HG03439 (cell line): ENCODE data around the gene ACSM3.
"Not testable (repeated sequence)": the region's sequence is repeated elsewhere in the genome, so short reads cannot be mapped to it uniquely, and the experiment has no call there.

Experiments used
- ATAC-seq: cut with Tn5 transposase; IDR thresholded peaks from one replicate; pipeline ENCODE4 v1.9.1; 2021; ENCODE audit warnings: mild to moderate bottlenecking, moderate library complexity; ENCODE audit not compliant: unreplicated experiment

ACSM3 gene

GRCh38 chr16:20803561-20804214 lies 39.9 kb downstream of the ACSM3 start:
- no peak for ATAC-seq

- not testable (repeated sequence) for ATAC-seq
Measured at GRCh38 chr16:20805684-20806167, 41.9 kb downstream of the ACSM3 start.

- peak; percentile 74 for ATAC-seq
Measured at GRCh38 chr16:20806168-20807050, 42.6 kb downstream of the ACSM3 start, which contains the start of the genes ERI2 and REXO5. Gene ERI2 (minus strand): TSS chr16:20806472. CDS start chr16:20806430, 42 bp downstream. Gene REXO5 (plus strand): TSS chr16:20806527. CDS start chr16:20806954, 427 bp downstream.

GRCh38 chr16:20807862-20808261 lies 44.0 kb downstream of the ACSM3 start:
- ATAC-seq: no peak

- no peak for ATAC-seq
Measured at GRCh38 chr16:20811889-20812439, 48.1 kb downstream of the ACSM3 start.

GRCh38 chr16:20812510-20812909 lies 48.7 kb downstream of the ACSM3 start:
- no peak for ATAC-seq

- ATAC-seq: no peak
Measured at GRCh38 chr16:20814784-20815183, 51.0 kb downstream of the ACSM3 start.

- no peak for ATAC-seq
Measured at GRCh38 chr16:20818929-20819585, 55.2 kb downstream of the ACSM3 start.

- ATAC-seq: no peak
Measured at GRCh38 chr16:20821682-20822081, 57.9 kb downstream of the ACSM3 start.

- no peak for ATAC-seq
Measured at GRCh38 chr16:20822521-20823325, 58.9 kb downstream of the ACSM3 start.

- no peak for ATAC-seq
Measured at GRCh38 chr16:20826039-20826566, 62.3 kb downstream of the ACSM3 start.

GRCh38 chr16:20829536-20829935 lies 65.7 kb downstream of the ACSM3 start:
- no peak for ATAC-seq

GRCh38 chr16:20830372-20830771 lies 66.6 kb downstream of the ACSM3 start:
- ATAC-seq: no peak

GRCh38 chr16:20833086-20833485 lies 69.3 kb downstream of the ACSM3 start:
- no peak for ATAC-seq

- no peak for ATAC-seq
Measured at GRCh38 chr16:20838240-20838639, 74.4 kb downstream of the ACSM3 start.

GRCh38 chr16:20839504-20839903 lies 75.7 kb downstream of the ACSM3 start:
- ATAC-seq: no peak

GRCh38 chr16:20844054-20844453 lies 80.2 kb downstream of the ACSM3 start:
- no peak for ATAC-seq

- ATAC-seq: no peak
Measured at GRCh38 chr16:20844588-20844987, 80.8 kb downstream of the ACSM3 start.

- no peak for ATAC-seq
Measured at GRCh38 chr16:20846030-20846429, 82.2 kb downstream of the ACSM3 start.

- ATAC-seq: no peak
Measured at GRCh38 chr16:20846551-20846950, 82.7 kb downstream of the ACSM3 start.
